H1 (cell line): ENCODE data around the gene AGAP1.

Experiments used
- CEBPB ChIP-seq: IDR thresholded peaks from 2 replicates; pipeline ENCODE4 v1.6.1; 2012; ENCODE audit warnings: low read depth, low read length
- EP300 ChIP-seq, 2 experiments: IDR thresholded peaks; 1 replicate in 1 of 2; 2 replicates in 1 of 2; pipeline ENCODE4 v1.6.1; 2011 to 2012; ENCODE audit warnings: low read depth in 2 of 2, low read length in 2 of 2, mild to moderate bottlenecking in 2 of 2, borderline replicate concordance in 1 of 2, inconsistent platforms in 1 of 2, moderate library complexity in 1 of 2
- USF2 ChIP-seq: IDR thresholded peaks from 2 replicates; pipeline ENCODE4 v1.6.1; 2011; ENCODE audit warnings: low read length, improper control_type of control experiment

- TF ChIP-seq USF2 = no peak
- no peak for TF ChIP-seq CEBPB
- TF ChIP-seq EP300 (IDR thresholded peaks at IDR 0.05; ENCODE audit: borderline replicate concordance in 1 of 2, low read depth in 2 of 2, low read length in 2 of 2) = no peak
These were observed 445.6 kb downstream of the AGAP1 start for GRCh38 chr2:235939471-235939870.
